Measurements from ENCODE around the gene PARVB.

The PARVB gene

GRCh38 chr22:44142421-44143104, 118.5 kb downstream of the PARVB start:
- DNase-seq: no peak

- no peak for DNase-seq
Measured at GRCh38 chr22:44143105-44143474, 119.0 kb downstream of the PARVB start.

GRCh38 chr22:44143579-44143978, 119.5 kb downstream of the PARVB start:
- DNase-seq: no peak

- DNase-seq: no peak
Measured at GRCh38 chr22:44144046-44144569, 120.0 kb downstream of the PARVB start.

GRCh38 chr22:44145544-44145943, 121.4 kb downstream of the PARVB start:
- no peak for DNase-seq

- DNase-seq: no peak
Measured at GRCh38 chr22:44146088-44146861, 122.2 kb downstream of the PARVB start.

GRCh38 chr22:44147008-44147645, 123.0 kb downstream of the PARVB start:
- DNase-seq: no peak

- no peak for DNase-seq
Measured at GRCh38 chr22:44147821-44148574, 123.9 kb downstream of the PARVB start.

- DNase-seq: no peak
Measured at GRCh38 chr22:44151676-44152075, 127.6 kb downstream of the PARVB start.

GRCh38 chr22:44153710-44154109, 129.6 kb downstream of the PARVB start:
- DNase-seq: no peak

- DNase-seq: no peak
Measured at GRCh38 chr22:44154436-44154942, 130.4 kb downstream of the PARVB start.

GRCh38 chr22:44155115-44155514, 131.0 kb downstream of the PARVB start:
- no peak for DNase-seq

GRCh38 chr22:44157916-44158618, 134.0 kb downstream of the PARVB start:
- no peak for DNase-seq

- DNase-seq: no peak
Measured at GRCh38 chr22:44158816-44159215, 134.7 kb downstream of the PARVB start.

- no peak for DNase-seq
Measured at GRCh38 chr22:44159221-44159620, 135.1 kb downstream of the PARVB start.

GRCh38 chr22:44159811-44160210, 135.7 kb downstream of the PARVB start:
- no peak for DNase-seq

GRCh38 chr22:44160421-44160820, 136.3 kb downstream of the PARVB start:
- DNase-seq: no peak

GRCh38 chr22:44161673-44162072, 137.6 kb downstream of the PARVB start:
- no peak for DNase-seq

GRCh38 chr22:44162960-44163359, 138.9 kb downstream of the PARVB start:
- DNase-seq: no peak

GRCh38 chr22:44163536-44163935, 139.4 kb downstream of the PARVB start:
- DNase-seq: no peak

GRCh38 chr22:44164031-44164430, 139.9 kb downstream of the PARVB start:
- no peak for DNase-seq

GRCh38 chr22:44165286-44165874, 141.3 kb downstream of the PARVB start:
- DNase-seq: no peak

All from SHP77 (cell line).